SK-N-SH (cell line): ENCODE measurements around the gene SRD5A1. TPM values are rescaled to one million over a fixed set of nuclear protein-coding genes. Genes with fewer than 3 reads are reported as not detected.

ENCODE experiments used
- CTCF ChIA-PET: fragments of 300-600, 350-600 bp; formaldehyde crosslinking; extraction: SDS; loops from one replicate; lab custom pipeline; 2021; lab: Yijun Ruan, JAX
- POLR2A ChIA-PET: fragments of 350-600 bp; sonication (Branson Sonifier 250); formaldehyde crosslinking; extraction: SDS; loops from one replicate; lab custom pipeline; 2020; ENCODE audit warnings: antibody characterized with exemption, inconsistent platforms; lab: Yijun Ruan, JAX
- DNase-seq: peaks from one replicate; pipeline ENCODE4 v3.0.0; 2012
- H2AFZ ChIP-seq: fragments of 200-600 bp; sonication (generic); 2 replicates; pipeline ENCODE4 v1.8.1; 2016; ENCODE audit warnings: antibody characterized with exemption, mild to moderate bottlenecking, low read depth
- H3F3A ChIP-seq: fragments of 200-600 bp; sonication (generic); replicated peaks from 2 replicates; pipeline ENCODE3; 2016; ENCODE audit warnings: antibody characterized with exemption, mild to moderate bottlenecking; ENCODE audit not compliant: insufficient read depth
- H3K27ac ChIP-seq, 2 experiments: fragments of 200-500 bp in 1 of 2; fragments of 200-600 bp in 1 of 2; sonication (Bioruptor generic) in 1 of 2; sonication (generic), shearing (Covaris generic) in 1 of 2; 2 replicates each; pipeline versions ENCODE4 v1.5.1 to v1.6.1; 2014 to 2016; ENCODE audit warnings: low read depth in 2 of 2, inconsistent platforms in 1 of 2, low read length in 1 of 2, mild to moderate bottlenecking in 1 of 2, mixed read lengths in 1 of 2
- H3K27me3 ChIP-seq: fragments of 200-600 bp; sonication (generic), shearing (Covaris generic); 2 replicates; pipeline ENCODE4 v1.6.1; 2016; ENCODE audit warnings: mixed run types; ENCODE audit not compliant: insufficient read depth
- H3K36me3 ChIP-seq, 2 experiments: fragments of 200-500 bp in 1 of 2; fragments of 200-600 bp in 1 of 2; sonication (Bioruptor generic) in 1 of 2; sonication (generic) in 1 of 2; replicated peaks in 1 of 2; 2 replicates each; pipeline versions ENCODE3 to v1.5.1; 2014 to 2016; ENCODE audit warnings: low read length in 1 of 2, mild to moderate bottlenecking in 1 of 2; ENCODE audit not compliant: insufficient read depth in 2 of 2, control insufficient read depth in 1 of 2
- H3K4me1 ChIP-seq, 2 experiments: fragments of 200-500 bp in 1 of 2; fragments of 200-600 bp in 1 of 2; sonication (Bioruptor generic) in 1 of 2; sonication (generic), shearing (Covaris generic) in 1 of 2; 2 replicates each; pipeline versions ENCODE4 v1.5.1 to v1.6.1; 2014 to 2016; ENCODE audit warnings: low read depth in 1 of 2, low read length in 1 of 2, mixed run types in 1 of 2; ENCODE audit not compliant: insufficient read depth in 2 of 2, control insufficient read depth in 1 of 2
- H3K4me2 ChIP-seq: fragments of 200-600 bp; sonication (generic), shearing (Covaris generic); 2 replicates; pipeline ENCODE4 v1.6.1; 2017; ENCODE audit warnings: mixed run types
- H3K4me3 ChIP-seq, 2 experiments: fragments of 200-500 bp in 1 of 2; fragments of 200-600 bp in 1 of 2; sonication (Bioruptor generic) in 1 of 2; sonication (generic), shearing (Covaris generic) in 1 of 2; 2 replicates each; pipeline versions ENCODE4 v1.5.1 to v1.8.1; 2014 to 2016; ENCODE audit warnings: low read depth in 2 of 2, inconsistent platforms in 1 of 2, low read length in 1 of 2, mild to moderate bottlenecking in 1 of 2, mixed read lengths in 1 of 2, moderate library complexity in 1 of 2
- H3K79me2 ChIP-seq: fragments of 200-600 bp; sonication (generic); 2 replicates; pipeline ENCODE4 v1.8.1; 2017; ENCODE audit warnings: mild to moderate bottlenecking; ENCODE audit not compliant: insufficient read depth
- H3K9ac ChIP-seq: fragments of 200-600 bp; sonication (generic); 2 replicates; pipeline ENCODE4 v1.6.1; 2017; ENCODE audit warnings: mixed run types
- H3K9me2 ChIP-seq: fragments of 200-600 bp; sonication (generic); 2 replicates; pipeline ENCODE4 v1.6.1; 2017; ENCODE audit warnings: mixed run types
- H3K9me3 ChIP-seq: fragments of 200-600 bp; sonication (generic); 2 replicates; pipeline ENCODE4 v1.6.1; 2017; ENCODE audit warnings: mixed run types, mild to moderate bottlenecking, moderate library complexity
- H4K20me1 ChIP-seq: fragments of 200-600 bp; sonication (generic); 2 replicates; pipeline ENCODE4 v1.6.1; 2017; ENCODE audit warnings: mild to moderate bottlenecking, mixed run types; ENCODE audit not compliant: insufficient read depth
- ELF1 ChIP-seq: IDR thresholded peaks from 2 replicates; pipeline ENCODE4 v1.4.0; 2012
- EZH2phosphoT487 ChIP-seq: fragments of 200-600 bp; sonication (generic); IDR thresholded peaks from 2 replicates; pipeline ENCODE4 v1.6.1; 2017; ENCODE audit warnings: low read depth, mixed run types, mild to moderate bottlenecking, antibody characterized with exemption, moderate library complexity, borderline replicate concordance
- FOSL2 ChIP-seq: IDR thresholded peaks from 2 replicates; pipeline ENCODE4 v1.4.0; 2012; ENCODE audit warnings: low read depth, mild to moderate bottlenecking, moderate library complexity, borderline replicate concordance
- FOXJ3 ChIP-seq: sonication (generic); formaldehyde crosslinking; IDR thresholded peaks from 2 replicates; pipeline ENCODE4 v1.5.1; 2020; ENCODE audit warnings: mild to moderate bottlenecking, missing genetic modification reagents
- GATA2 ChIP-seq: sonication (generic); formaldehyde crosslinking; IDR thresholded peaks from 2 replicates; pipeline ENCODE4 v1.5.0; 2020; ENCODE audit warnings: mild to moderate bottlenecking, missing genetic modification reagents
- JUND ChIP-seq: IDR thresholded peaks from 2 replicates; pipeline ENCODE4 v1.4.0; 2012
- MEF2A ChIP-seq: IDR thresholded peaks from 2 replicates; pipeline ENCODE4 v1.4.0; 2012; ENCODE audit warnings: low read depth, borderline replicate concordance
- MXI1 ChIP-seq: IDR thresholded peaks from 2 replicates; pipeline ENCODE4 v1.6.1; 2012; ENCODE audit warnings: mild to moderate bottlenecking, low read depth, low read length, improper control_type of control experiment
- NFIC ChIP-seq: IDR thresholded peaks from 2 replicates; pipeline ENCODE4 v1.4.0; 2012; ENCODE audit warnings: borderline replicate concordance
- POLR2AphosphoS5 ChIP-seq: IDR thresholded peaks from 2 replicates; pipeline ENCODE4 v1.6.1; 2012; ENCODE audit warnings: low read depth, low read length
- RAD21 ChIP-seq: IDR thresholded peaks from 2 replicates; pipeline ENCODE4 v1.6.1; 2012; ENCODE audit warnings: mild to moderate bottlenecking, low read length
- REST ChIP-seq: IDR thresholded peaks from 2 replicates; pipeline ENCODE4 v1.6.1; 2012; ENCODE audit warnings: mild to moderate bottlenecking, low read depth, low read length, moderate library complexity
- SIN3A ChIP-seq: IDR thresholded peaks from 2 replicates; pipeline ENCODE4 v1.6.1; 2012; ENCODE audit warnings: low read depth, mild to moderate bottlenecking, low read length, moderate library complexity, borderline replicate concordance
- TCF12 ChIP-seq: IDR thresholded peaks from 2 replicates; pipeline ENCODE4 v1.4.0; 2012
- TEAD4 ChIP-seq: IDR thresholded peaks from 2 replicates; pipeline ENCODE4 v1.4.0; 2012; ENCODE audit warnings: mild to moderate bottlenecking, borderline replicate concordance; ENCODE audit not compliant: insufficient read depth
- USF2 ChIP-seq: fragments of 150-350 bp; IDR thresholded peaks from 2 replicates; pipeline ENCODE4 v1.6.1; 2017; ENCODE audit warnings: antibody characterized with exemption, low read length, low read depth, borderline replicate concordance
- YY1 ChIP-seq: IDR thresholded peaks from 2 replicates; pipeline ENCODE4 v1.4.0; 2012; ENCODE audit warnings: low read depth, mild to moderate bottlenecking
- ZBTB33 ChIP-seq: IDR thresholded peaks from 2 replicates; pipeline ENCODE4 v1.4.0; 2012; ENCODE audit warnings: low read depth, borderline replicate concordance
- WGBS: methylation state at CpG from one replicate; pipeline ENCODE4 v1.1.6; 2017; ENCODE audit warnings: low lambda C conversion rate; 5-methylcytosine and 5-hydroxymethylcytosine counted together
- polyA plus RNA-seq, 3 experiments: library from polyadenylated mRNA; depleted of rRNA; stranded (reverse); fragments of >200 nt; gene quantifications; 2 replicates each; pipeline ENCODE4 v1.2.3, GENCODE V29; 2012

SRD5A1 gene
- polyA plus RNA-seq, 1 of the 3 experiments (the other 2 are of a cell fraction): 24.0 TPM

- Histone ChIP-seq H3K4me3 (no peak overlapping the region), H4K20me1 (no peaks in the 10 kb centered on the region), H3K36me3 (peaks cover 69 to 88% of the 10 kb centered on the region in 2 experiments), H3K4me2 (no peak overlapping the region), H3K9me3 (no peaks in the 10 kb centered on the region), H3K4me1 (no peaks in the 10 kb centered on the region), H3K27me3 (no peaks in the 10 kb centered on the region), H3K79me2 (no peaks in the 10 kb centered on the region), H3F3A (peaks cover 11% of the 10 kb centered on the region), H3K27ac (no peak overlapping the region), H3K9me2 (no peaks in the 10 kb centered on the region), H3K9ac (no peak overlapping the region), H2AFZ (no peak overlapping the region)
- 79% methylated on average over 7 of the region's 7 CpGs for WGBS
- POLR2A ChIA-PET: no interaction called here
- no peak for DNase-seq
- TF ChIP-seq NFIC (no peak), USF2 (no peak), TCF12 (no peak), ELF1 (no peak), EZH2phosphoT487 (no peak), RAD21 (no peak), SIN3A (no peak), FOSL2 (no peak), REST (no peak), TEAD4 (no peak), MEF2A (no peak), FOXJ3 (CRISPR knock-in tag) (no peak), JUND (no peak), YY1 (no peak), ZBTB33 (no peak), GATA2 (CRISPR knock-in tag) (no peak), MXI1 (no peak), POLR2AphosphoS5 (no peak)
- CTCF ChIA-PET: no interaction called here
Observed at GRCh38 chr5:6602441-6602840, 30.8 kb upstream of the SRD5A1 start.
